SU-DHL-6 (cell line): ENCODE data around the gene SETBP1.

ENCODE experiments used
- H2AFZ ChIP-seq: fragments of 200-600 bp; sonication (generic); 2 replicates; pipeline ENCODE4 v1.6.1; 2014; ENCODE audit warnings: low read depth, mild to moderate bottlenecking, moderate library complexity, mixed read lengths, antibody characterized with exemption, low read length; ENCODE audit not compliant: severe bottlenecking
- H3F3A ChIP-seq: fragments of 200-600 bp; shearing (Covaris generic); 2 replicates; pipeline ENCODE4 v1.6.0; 2016; ENCODE audit warnings: antibody characterized with exemption, mild to moderate bottlenecking; ENCODE audit not compliant: insufficient read depth
- H3K27ac ChIP-seq: fragments of 200-600 bp; sonication (generic); 2 replicates; pipeline ENCODE4 v1.5.1; 2016; ENCODE audit warnings: low read depth, mild to moderate bottlenecking, low read length, moderate library complexity, mixed read lengths
- H3K27me3 ChIP-seq: fragments of 200-600 bp; sonication (generic), shearing (Covaris generic); 2 replicates; pipeline ENCODE4 v1.6.0; 2014; ENCODE audit warnings: mild to moderate bottlenecking, low read length
- H3K36me3 ChIP-seq: fragments of 200-600 bp; sonication (generic); 2 replicates; pipeline ENCODE4 v1.6.1; 2014; ENCODE audit warnings: mild to moderate bottlenecking, low read length, mixed read lengths
- H3K4me2 ChIP-seq: fragments of 300-600, 200-600 bp; shearing (Covaris generic), sonication (generic); 2 replicates; pipeline ENCODE4 v1.6.0; 2014; ENCODE audit warnings: low read length, low read depth, mild to moderate bottlenecking; ENCODE audit not compliant: poor library complexity, severe bottlenecking
- H3K4me3 ChIP-seq: fragments of 200-600 bp; sonication (generic); 2 replicates; pipeline ENCODE4 v1.5.1; 2014; ENCODE audit warnings: antibody characterized with exemption, low read length, mild to moderate bottlenecking, mixed read lengths; ENCODE audit not compliant: insufficient read depth, poor library complexity, severe bottlenecking
- H3K79me2 ChIP-seq: fragments of 200-600 bp; sonication (generic); 2 replicates; pipeline ENCODE4 v1.6.1; 2014; ENCODE audit warnings: mild to moderate bottlenecking, low read length, moderate library complexity; ENCODE audit not compliant: insufficient read depth
- H3K9ac ChIP-seq: fragments of 200-600 bp; sonication (generic); 2 replicates; pipeline ENCODE4 v1.7.0; 2014; ENCODE audit warnings: mild to moderate bottlenecking, low read length
- H3K9me2 ChIP-seq: fragments of 200-600 bp; sonication (generic); replicated peaks from 2 replicates; pipeline ENCODE4 v1.6.1; 2014; ENCODE audit warnings: low read length; ENCODE audit not compliant: insufficient read depth
- H3K9me3 ChIP-seq: fragments of 200-600 bp; sonication (generic); 2 replicates; pipeline ENCODE4 v1.6.1; 2014; ENCODE audit warnings: low read length, mixed read lengths; ENCODE audit not compliant: insufficient read depth
- H4K20me1 ChIP-seq: fragments of 200-600 bp; sonication (generic); 2 replicates; pipeline ENCODE4 v1.6.1; 2014; ENCODE audit warnings: low read depth, mild to moderate bottlenecking, antibody characterized with exemption, low read length, moderate library complexity, mixed read lengths
- EZH2phosphoT487 ChIP-seq: fragments of 200-600 bp; sonication (generic), shearing (Covaris generic); conservative IDR thresholded peaks from 2 replicates; pipeline ENCODE4 v1.6.1; 2018; ENCODE audit warnings: mild to moderate bottlenecking, antibody characterized with exemption, low read length, moderate library complexity, mixed read lengths
- TF ChIP-seq, protein P1 (sequence below): fragments of 200-600 bp; sonication (generic); IDR thresholded peaks from one replicate; pipeline ENCODE4 v1.5.1; 2017; ENCODE audit warnings: antibody characterized with exemption, mild to moderate bottlenecking, low read length, moderate library complexity; ENCODE audit not compliant: insufficient read depth, poor library complexity, severe bottlenecking

The SETBP1 gene

DNA sequence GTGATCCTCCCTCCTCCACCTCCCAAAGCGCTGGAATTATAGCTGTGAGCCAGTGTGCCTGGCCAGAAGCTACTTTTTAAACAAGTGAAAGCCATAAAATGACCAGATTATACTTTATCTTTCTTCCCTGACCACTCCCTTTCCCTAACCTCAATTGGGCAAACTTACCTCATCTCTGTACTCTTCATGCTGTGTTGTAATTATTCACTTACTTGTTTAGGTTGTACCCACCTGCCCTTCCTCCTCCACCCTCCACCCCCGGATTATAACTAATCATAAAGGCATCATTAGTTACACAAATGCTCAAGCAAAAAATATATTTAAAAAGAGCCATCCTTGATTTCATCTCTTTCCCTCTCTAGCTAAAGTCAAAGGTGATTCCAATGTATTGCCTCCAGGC, 279.9 kb downstream of the SETBP1 start:
- Histone ChIP-seq H3K9me3 (no peaks in the 10 kb centered on the region), H4K20me1 (no peaks in the 10 kb centered on the region), H3K36me3 (no peaks in the 10 kb centered on the region), H3K9me2 (no peaks in the 10 kb centered on the region), H3K9ac (no peak overlapping the region), H3K4me3 (no peak overlapping the region), H2AFZ (no peak overlapping the region), H3K79me2 (no peaks in the 10 kb centered on the region), H3K4me2 (no peak overlapping the region), H3K27me3 (no peaks in the 10 kb centered on the region), H3K27ac (no peak overlapping the region), H3F3A (no peaks in the 10 kb centered on the region)
- TF ChIP-seq, protein P1, sequence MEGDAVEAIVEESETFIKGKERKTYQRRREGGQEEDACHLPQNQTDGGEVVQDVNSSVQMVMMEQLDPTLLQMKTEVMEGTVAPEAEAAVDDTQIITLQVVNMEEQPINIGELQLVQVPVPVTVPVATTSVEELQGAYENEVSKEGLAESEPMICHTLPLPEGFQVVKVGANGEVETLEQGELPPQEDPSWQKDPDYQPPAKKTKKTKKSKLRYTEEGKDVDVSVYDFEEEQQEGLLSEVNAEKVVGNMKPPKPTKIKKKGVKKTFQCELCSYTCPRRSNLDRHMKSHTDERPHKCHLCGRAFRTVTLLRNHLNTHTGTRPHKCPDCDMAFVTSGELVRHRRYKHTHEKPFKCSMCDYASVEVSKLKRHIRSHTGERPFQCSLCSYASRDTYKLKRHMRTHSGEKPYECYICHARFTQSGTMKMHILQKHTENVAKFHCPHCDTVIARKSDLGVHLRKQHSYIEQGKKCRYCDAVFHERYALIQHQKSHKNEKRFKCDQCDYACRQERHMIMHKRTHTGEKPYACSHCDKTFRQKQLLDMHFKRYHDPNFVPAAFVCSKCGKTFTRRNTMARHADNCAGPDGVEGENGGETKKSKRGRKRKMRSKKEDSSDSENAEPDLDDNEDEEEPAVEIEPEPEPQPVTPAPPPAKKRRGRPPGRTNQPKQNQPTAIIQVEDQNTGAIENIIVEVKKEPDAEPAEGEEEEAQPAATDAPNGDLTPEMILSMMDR: no peak
- TF ChIP-seq EZH2phosphoT487: no peak

GRCh38 chr18:44961288-44961995, 280.8 kb downstream of the SETBP1 start:
- Histone ChIP-seq H2AFZ (no peak overlapping the region), H3F3A (no peaks in the 10 kb centered on the region), H3K9me3 (no peaks in the 10 kb centered on the region), H3K27me3 (no peaks in the 10 kb centered on the region), H3K36me3 (no peaks in the 10 kb centered on the region), H3K27ac (no peak overlapping the region), H3K4me3 (no peak overlapping the region), H3K79me2 (no peaks in the 10 kb centered on the region), H3K9me2 (no peaks in the 10 kb centered on the region), H3K9ac (no peak overlapping the region), H4K20me1 (no peaks in the 10 kb centered on the region), H3K4me2 (no peak overlapping the region)
- TF ChIP-seq, protein P1: no peak
- no peak for TF ChIP-seq EZH2phosphoT487

DNA sequence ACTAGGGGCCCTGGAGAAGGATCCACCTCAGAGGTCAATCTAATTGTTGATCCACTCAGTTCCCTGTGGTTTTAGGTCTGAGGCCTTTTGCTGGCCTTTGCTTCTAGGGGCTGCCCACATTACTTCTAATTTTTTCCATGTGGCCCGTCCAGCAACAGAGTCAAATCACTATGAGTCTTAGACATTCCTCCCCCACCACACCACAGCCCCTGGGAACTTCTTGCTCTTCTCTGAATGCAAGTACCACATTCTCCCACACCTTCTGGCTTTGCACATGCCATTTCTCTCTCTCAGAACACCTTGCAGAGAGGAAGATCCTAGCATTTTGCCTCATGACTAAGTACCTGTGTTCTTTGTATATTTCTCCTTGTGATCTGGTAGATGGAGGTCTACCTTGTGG, 286.9 kb downstream of the SETBP1 start:
- Histone ChIP-seq H3K36me3 (no peaks in the 10 kb centered on the region), H3K79me2 (no peaks in the 10 kb centered on the region), H3K4me3 (no peak overlapping the region), H3K9me3 (no peaks in the 10 kb centered on the region), H3K27me3 (no peaks in the 10 kb centered on the region), H2AFZ (no peak overlapping the region), H3K9me2 (no peaks in the 10 kb centered on the region), H3K27ac (no peak overlapping the region), H3F3A (no peaks in the 10 kb centered on the region), H3K4me2 (no peak overlapping the region), H3K9ac (no peak overlapping the region), H4K20me1 (no peaks in the 10 kb centered on the region)
- TF ChIP-seq EZH2phosphoT487: no peak
- TF ChIP-seq, protein P1: no peak
